Endothelial cell (in vitro differentiated cells): Measurements from ENCODE around the gene CHAT. TPM values are rescaled to one million over a fixed set of nuclear protein-coding genes. Genes with fewer than 3 reads are reported as not detected.

ENCODE experiments used
- DNase-seq: peaks from one replicate; pipeline ENCODE4 v3.0.0; 2021; ENCODE audit warnings: low spot score
- H3K27ac Mint-ChIP-seq: one replicate; pipeline ENCODE4 v1.8.0; 2021; ENCODE audit warnings: mixed read lengths, inconsistent platforms; ENCODE audit not compliant: unreplicated experiment
- H3K27me3 Mint-ChIP-seq: one replicate; pipeline ENCODE4 v1.8.0; 2021; ENCODE audit warnings: mild to moderate bottlenecking, moderate library complexity, mixed read lengths, inconsistent platforms; ENCODE audit not compliant: unreplicated experiment
- H3K36me3 Mint-ChIP-seq: one replicate; pipeline ENCODE4 v1.8.0; 2021; ENCODE audit warnings: mild to moderate bottlenecking, low read depth, mixed read lengths, inconsistent platforms; ENCODE audit not compliant: unreplicated experiment
- H3K4me1 Mint-ChIP-seq: one replicate; pipeline ENCODE4 v1.8.0; 2021; ENCODE audit warnings: mild to moderate bottlenecking, mixed read lengths, inconsistent platforms; ENCODE audit not compliant: unreplicated experiment
- H3K4me3 Mint-ChIP-seq: one replicate; pipeline ENCODE4 v1.8.0; 2021; ENCODE audit warnings: mild to moderate bottlenecking, mixed read lengths, inconsistent platforms; ENCODE audit not compliant: unreplicated experiment
- H3K9me3 Mint-ChIP-seq: one replicate; pipeline ENCODE4 v1.8.0; 2021; ENCODE audit warnings: mixed read lengths, inconsistent platforms; ENCODE audit not compliant: unreplicated experiment
- CTCF ChIP-seq: fragments of 200-600 bp; sonication (generic); IDR thresholded peaks from one replicate; pipeline ENCODE4 v1.5.0; 2021; ENCODE audit warnings: antibody characterized with exemption; ENCODE audit not compliant: unreplicated experiment
- total RNA-seq: library from RNA; stranded (reverse); fragmentation: NEBNext Ultra II Directional; extraction: Animal tissue kit (Norgen Biotek cat#: 25700); gene quantifications from one replicate; pipeline ENCODE4 v1.2.1, GENCODE V29; 2021; ENCODE audit not compliant: unreplicated experiment

CHAT gene
- total RNA-seq, 1 donor from 2014 or later: 0.23 TPM

GRCh38 chr10:49700997-49701396 is 87.2 kb downstream of the CHAT start:
- no peaks in the 10 kb centered on the region for H3K9me3 Mint-ChIP-seq
- peaks cover 4% of the 10 kb centered on the region for H3K27me3 Mint-ChIP-seq
- no peaks in the 10 kb centered on the region for H3K36me3 Mint-ChIP-seq
- no peaks in the 10 kb centered on the region for H3K4me1 Mint-ChIP-seq
- no peak for DNase-seq
- H3K27ac Mint-ChIP-seq: no peak overlapping the region
- no peak for TF ChIP-seq CTCF
- no peak overlapping the region for H3K4me3 Mint-ChIP-seq

GRCh38 chr10:49707585-49707984 is 93.7 kb downstream of the CHAT start:
- no peak for DNase-seq
- Mint-ChIP-seq H3K9me3 (no peaks in the 10 kb centered on the region), H3K4me3 (no peak overlapping the region), H3K4me1 (no peaks in the 10 kb centered on the region), H3K36me3 (peaks cover 6% of the 10 kb centered on the region), H3K27ac (no peak overlapping the region), H3K27me3 (peaks cover 2% of the 10 kb centered on the region)
- TF ChIP-seq CTCF: no peak

GRCh38 chr10:49709934-49710333 is 96.1 kb downstream of the CHAT start:
- Mint-ChIP-seq H3K9me3 (peaks cover 5% of the 10 kb centered on the region), H3K4me1 (no peaks in the 10 kb centered on the region), H3K27ac (no peak overlapping the region), H3K36me3 (peaks cover 11% of the 10 kb centered on the region), H3K27me3 (peaks cover 2% of the 10 kb centered on the region), H3K4me3 (no peak overlapping the region)
- no peak for DNase-seq
- no peak for TF ChIP-seq CTCF

GRCh38 chr10:49710966-49711365 is 97.1 kb downstream of the CHAT start:
- peaks cover 2% of the 10 kb centered on the region for H3K27me3 Mint-ChIP-seq
- no peak for DNase-seq
- H3K4me3 Mint-ChIP-seq: no peak overlapping the region
- H3K4me1 Mint-ChIP-seq: no peaks in the 10 kb centered on the region
- H3K27ac Mint-ChIP-seq: no peak overlapping the region
- H3K36me3 Mint-ChIP-seq: peaks cover 11% of the 10 kb centered on the region
- TF ChIP-seq CTCF: no peak
- H3K9me3 Mint-ChIP-seq: peaks cover 5% of the 10 kb centered on the region

GRCh38 chr10:49711481-49711880 is 97.6 kb downstream of the CHAT start:
- H3K36me3 Mint-ChIP-seq: peaks cover 11% of the 10 kb centered on the region
- no peak for DNase-seq
- H3K9me3 Mint-ChIP-seq: peaks cover 5% of the 10 kb centered on the region
- peaks cover 2% of the 10 kb centered on the region for H3K27me3 Mint-ChIP-seq
- H3K4me1 Mint-ChIP-seq: no peaks in the 10 kb centered on the region
- no peak overlapping the region for H3K4me3 Mint-ChIP-seq
- no peak overlapping the region for H3K27ac Mint-ChIP-seq
- no peak for TF ChIP-seq CTCF
